Keratinocyte (primary cell): Measurements from ENCODE around the gene LTBP2. TPM values are rescaled to one million over a fixed set of nuclear protein-coding genes. Genes with fewer than 3 reads are reported as not detected.
"Not testable (repeated sequence)": the region's sequence is repeated elsewhere in the genome, so short reads cannot be mapped to it uniquely, and the experiment has no call there.

Source experiments
- DNase-seq: peaks from one replicate; pipeline ENCODE4 v3.0.0-alpha.2; 2011; ENCODE audit warnings: low read depth, missing footprints, low spot score
- FAIRE-seq: peaks from 2 replicates; lab custom pipeline; 2011; peaks lifted over from hg19 to GRCh38; lab: Jason Lieb, UNC
- H2AFZ ChIP-seq: 2 replicates; pipeline ENCODE4 v1.6.0; 2012; ENCODE audit warnings: low read length, control low read depth, inconsistent platforms; ENCODE audit not compliant: control insufficient read depth
- H3K27ac ChIP-seq: 2 replicates; pipeline ENCODE4 v1.5.1; 2011; ENCODE audit warnings: low read length; ENCODE audit not compliant: control insufficient read depth, insufficient read depth
- H3K27me3 ChIP-seq: 3 replicates; pipeline ENCODE4 v1.6.0; 2011; ENCODE audit warnings: low read length; ENCODE audit not compliant: control insufficient read depth, insufficient read depth; ENCODE audit errors: extremely low read depth
- H3K36me3 ChIP-seq, 2 experiments: 2 replicates in 1 of 2; 3 replicates in 1 of 2; pipeline ENCODE4 v1.5.1; 2011; ENCODE audit warnings: low read length in 2 of 2, mild to moderate bottlenecking in 1 of 2; ENCODE audit not compliant: control insufficient read depth in 2 of 2, insufficient read depth in 2 of 2; ENCODE audit errors: extremely low read depth in 1 of 2
- H3K4me1 ChIP-seq: 3 replicates; pipeline ENCODE4 v1.5.1; 2011; ENCODE audit warnings: low read length; ENCODE audit not compliant: control insufficient read depth, insufficient read depth; ENCODE audit errors: extremely low read depth
- H3K4me2 ChIP-seq: 3 replicates; pipeline ENCODE4 v1.6.0; 2011; ENCODE audit warnings: low read depth, low read length; ENCODE audit not compliant: control insufficient read depth, insufficient read depth; ENCODE audit errors: extremely low read depth
- H3K4me3 ChIP-seq, 3 experiments: fragments of 200-600 bp in 1 of 3; sonication (generic) in 1 of 3; 2 replicates in 2 of 3; 3 replicates in 1 of 3; pipeline ENCODE4 v1.5.1; 2011 to 2016; ENCODE audit warnings: low read length in 3 of 3, mild to moderate bottlenecking in 3 of 3, control low read depth in 2 of 3, inconsistent platforms in 1 of 3, low read depth in 1 of 3, mixed read lengths in 1 of 3, mixed run types in 1 of 3, moderate library complexity in 1 of 3; ENCODE audit not compliant: control insufficient read depth in 2 of 3, insufficient read depth in 2 of 3; ENCODE audit errors: extremely low read depth in 1 of 3
- H3K79me2 ChIP-seq: 2 replicates; pipeline ENCODE4 v1.6.0; 2012; ENCODE audit warnings: low read length; ENCODE audit not compliant: control insufficient read depth, insufficient read depth
- H3K9ac ChIP-seq: 3 replicates; pipeline ENCODE4 v1.6.0; 2011; ENCODE audit warnings: low read length; ENCODE audit not compliant: control insufficient read depth, insufficient read depth; ENCODE audit errors: extremely low read depth
- H3K9me1 ChIP-seq: 3 replicates; pipeline ENCODE4 v1.6.0; 2011; ENCODE audit warnings: low read length; ENCODE audit not compliant: control insufficient read depth, insufficient read depth; ENCODE audit errors: extremely low read depth
- H3K9me3 ChIP-seq: 2 replicates; pipeline ENCODE4 v1.5.1; 2012; ENCODE audit warnings: low read depth, low read length; ENCODE audit not compliant: control insufficient read depth
- H4K20me1 ChIP-seq: 3 replicates; pipeline ENCODE4 v1.6.0; 2011; ENCODE audit warnings: low read length; ENCODE audit not compliant: control insufficient read depth, insufficient read depth; ENCODE audit errors: extremely low read depth
- EZH2 ChIP-seq: IDR thresholded peaks from one replicate; pipeline ENCODE4 v1.6.1; 2012; ENCODE audit warnings: inconsistent platforms, mild to moderate bottlenecking, low read length, moderate library complexity
- dilution Hi-C: fragments of 300-500 bp; cut with MboI; formaldehyde crosslinking; loops from one replicate; pipeline ENCODE4 v1.7.0; 2020; ENCODE audit warnings: low sequenced_read_pairs; ENCODE audit not compliant: extremely low pct_ligation_motif_present
- polyA plus RNA-seq, 5 experiments: library from polyadenylated mRNA; depleted of rRNA in 3 of 5; stranded (reverse) in 3 of 5; stranded (forward) in 1 of 5; unstranded in 1 of 5; fragments of >200 nt; gene quantifications; 1 replicate in 1 of 5; 2 replicates in 3 of 5; 3 replicates in 1 of 5; pipeline versions ENCODE4 v1.2.1 to v1.2.3, GENCODE V29; 2011 to 2012; ENCODE audit warnings: missing spikeins in 2 of 5, low read depth in 1 of 5, low replicate concordance in 1 of 5
- TF ChIP-seq, protein P1 (sequence below), 3 experiments: IDR thresholded peaks in 1 of 3; conservative IDR thresholded peaks in 1 of 3; optimal IDR thresholded peaks in 1 of 3; 2 replicates in 2 of 3; 3 replicates in 1 of 3; pipeline versions ENCODE3 to v1.5.1; 2011; ENCODE audit warnings: low read length in 3 of 3, mild to moderate bottlenecking in 3 of 3, moderate library complexity in 2 of 3, control low read depth in 1 of 3, inconsistent platforms in 1 of 3; ENCODE audit not compliant: insufficient read depth in 2 of 3; ENCODE audit errors: extremely low read depth in 1 of 3

LTBP2 gene
- polyA plus RNA-seq, 1 donor (not counting 4 experiments of a cell fraction or from before 2014, with no cell fraction given): 23.9 TPM

DNA sequence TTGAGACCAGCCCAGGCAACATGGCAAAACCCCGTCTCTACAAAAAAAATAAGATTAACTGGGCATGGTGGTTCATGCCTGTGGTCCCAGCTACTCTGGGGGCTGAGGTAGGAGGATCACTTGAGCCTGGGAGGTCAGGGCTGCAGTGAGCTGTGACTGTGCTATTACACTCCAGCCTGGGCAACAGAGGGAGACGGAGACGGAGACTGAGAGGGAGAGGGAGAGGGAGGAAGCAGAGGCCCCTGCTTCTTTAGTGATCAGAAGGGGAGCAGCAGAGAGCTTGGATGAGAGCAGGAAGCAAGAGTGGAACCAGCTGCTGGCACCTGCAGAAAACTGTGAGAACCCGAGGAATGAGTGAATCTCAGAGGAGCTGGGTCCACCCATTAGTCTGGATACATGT lies 72.5 kb downstream of the LTBP2 start:
- dilution Hi-C loops: no loop called here
- no peaks in the 10 kb centered on the region for H4K20me1 ChIP-seq
- no peaks in the 10 kb centered on the region for H3K27me3 ChIP-seq
- no peak overlapping the region for H3K4me2 ChIP-seq
- DNase-seq: no peak
- FAIRE-seq: no peak
- no peaks in the 10 kb centered on the region for H3K79me2 ChIP-seq
- no peak overlapping the region for H3K4me3 ChIP-seq
- H3K9me1 ChIP-seq: no peaks in the 10 kb centered on the region
- H3K36me3 ChIP-seq: peaks cover 19 to 37% of the 10 kb centered on the region in 2 experiments
- H3K27ac ChIP-seq: no peak overlapping the region
- TF ChIP-seq, protein P1, sequence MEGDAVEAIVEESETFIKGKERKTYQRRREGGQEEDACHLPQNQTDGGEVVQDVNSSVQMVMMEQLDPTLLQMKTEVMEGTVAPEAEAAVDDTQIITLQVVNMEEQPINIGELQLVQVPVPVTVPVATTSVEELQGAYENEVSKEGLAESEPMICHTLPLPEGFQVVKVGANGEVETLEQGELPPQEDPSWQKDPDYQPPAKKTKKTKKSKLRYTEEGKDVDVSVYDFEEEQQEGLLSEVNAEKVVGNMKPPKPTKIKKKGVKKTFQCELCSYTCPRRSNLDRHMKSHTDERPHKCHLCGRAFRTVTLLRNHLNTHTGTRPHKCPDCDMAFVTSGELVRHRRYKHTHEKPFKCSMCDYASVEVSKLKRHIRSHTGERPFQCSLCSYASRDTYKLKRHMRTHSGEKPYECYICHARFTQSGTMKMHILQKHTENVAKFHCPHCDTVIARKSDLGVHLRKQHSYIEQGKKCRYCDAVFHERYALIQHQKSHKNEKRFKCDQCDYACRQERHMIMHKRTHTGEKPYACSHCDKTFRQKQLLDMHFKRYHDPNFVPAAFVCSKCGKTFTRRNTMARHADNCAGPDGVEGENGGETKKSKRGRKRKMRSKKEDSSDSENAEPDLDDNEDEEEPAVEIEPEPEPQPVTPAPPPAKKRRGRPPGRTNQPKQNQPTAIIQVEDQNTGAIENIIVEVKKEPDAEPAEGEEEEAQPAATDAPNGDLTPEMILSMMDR (optimal IDR thresholded peaks at IDR 0.05 in 1 of 3, IDR thresholded peaks at IDR 0.05 in 1 of 3, conservative IDR thresholded peaks at IDR 0.05 in 1 of 3; ENCODE audit: extremely low read depth in 1 of 3, insufficient read depth in 2 of 3, low read length in 3 of 3): no peak
- no peak for TF ChIP-seq EZH2
- no peaks in the 10 kb centered on the region for H3K9me3 ChIP-seq
- H2AFZ ChIP-seq: no peak overlapping the region
- H3K4me1 ChIP-seq: no peaks in the 10 kb centered on the region
- H3K9ac ChIP-seq: no peak overlapping the region

DNA sequence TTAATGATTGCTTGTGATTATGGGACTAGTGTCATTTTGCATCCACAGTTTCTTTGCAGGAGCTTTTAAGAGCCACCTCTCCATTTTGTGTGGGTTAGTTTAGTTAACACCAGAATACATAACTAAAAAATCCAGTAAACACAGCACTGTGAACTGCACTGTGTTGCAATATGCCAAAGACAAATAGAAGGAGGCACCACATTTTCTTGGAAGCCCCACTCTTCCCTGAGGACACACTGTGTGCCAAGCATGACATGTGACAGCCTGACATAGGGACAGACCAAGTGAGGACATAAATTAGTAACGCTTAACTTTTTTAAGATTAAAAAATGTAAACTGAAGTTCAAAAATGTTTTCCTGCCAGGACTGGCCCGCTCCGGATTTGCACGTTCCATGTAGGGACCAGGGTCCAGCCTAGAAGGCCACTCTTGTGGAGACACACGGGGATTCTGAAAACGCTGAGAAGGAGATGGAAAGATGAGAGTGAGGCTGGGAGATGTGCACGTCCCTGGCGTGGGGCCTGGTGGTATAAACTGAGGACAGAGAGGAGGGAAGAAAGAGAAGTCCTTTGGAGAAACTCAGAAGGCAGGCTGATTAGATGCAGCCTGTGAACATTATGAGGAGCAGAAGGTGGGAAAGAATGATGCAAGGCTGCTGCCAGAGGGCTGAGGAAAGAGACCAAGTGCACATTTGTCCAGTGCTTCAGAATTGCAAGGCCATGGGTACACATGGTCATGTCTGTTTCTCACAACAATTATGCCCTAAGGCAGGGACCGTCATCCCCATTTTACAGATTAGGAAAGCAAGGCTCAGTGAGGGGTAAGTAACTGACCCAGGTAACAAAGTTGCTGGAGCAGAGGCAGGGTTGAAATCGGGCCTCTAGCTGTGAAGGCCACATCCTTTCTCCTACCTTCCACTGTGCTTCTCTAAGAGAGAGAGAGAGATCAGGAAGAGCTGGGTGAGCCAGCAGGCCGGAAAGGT lies 73.3 kb downstream of the LTBP2 start:
- no peaks in the 10 kb centered on the region for H3K4me1 ChIP-seq
- H3K9me1 ChIP-seq: no peaks in the 10 kb centered on the region
- FAIRE-seq (no peak), DNase-seq (no peak)
- no peak overlapping the region for H3K9ac ChIP-seq
- no peaks in the 10 kb centered on the region for H3K27me3 ChIP-seq
- H2AFZ ChIP-seq: no peak overlapping the region
- H3K36me3 ChIP-seq: peaks cover 20 to 29% of the 10 kb centered on the region in 2 experiments
- no peaks in the 10 kb centered on the region for H4K20me1 ChIP-seq
- H3K9me3 ChIP-seq: no peaks in the 10 kb centered on the region
- dilution Hi-C loops: no loop called here
- TF ChIP-seq EZH2: no peak
- TF ChIP-seq, protein P1 (optimal IDR thresholded peaks at IDR 0.05 in 1 of 3, IDR thresholded peaks at IDR 0.05 in 1 of 3, conservative IDR thresholded peaks at IDR 0.05 in 1 of 3; ENCODE audit: extremely low read depth in 1 of 3, insufficient read depth in 2 of 3, low read length in 3 of 3): no peak
- H3K4me3 ChIP-seq: no peak overlapping the region
- H3K27ac ChIP-seq: no peak overlapping the region
- no peak overlapping the region for H3K4me2 ChIP-seq
- no peaks in the 10 kb centered on the region for H3K79me2 ChIP-seq

DNA sequence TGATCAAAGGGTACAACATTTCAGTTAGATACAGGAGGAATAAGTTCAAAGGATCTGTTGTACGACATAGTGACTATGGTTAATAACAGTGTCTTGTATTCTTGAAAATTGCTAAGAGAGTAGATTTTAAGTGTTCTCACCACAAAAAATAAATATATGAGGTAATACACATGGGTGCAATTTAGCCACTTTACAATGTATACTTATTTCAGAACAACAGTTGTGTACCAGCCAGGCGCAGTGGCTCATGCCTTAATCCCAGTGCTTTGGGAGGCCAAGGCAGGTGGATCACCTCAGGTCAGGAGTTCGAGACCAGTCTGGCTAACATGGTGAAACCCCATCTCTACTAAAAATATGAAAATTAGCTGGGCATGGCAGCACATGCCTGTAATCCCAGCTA lies 75.7 kb downstream of the LTBP2 start:
- H3K4me1 ChIP-seq, FAIRE-seq, H3K4me3 ChIP-seq, H3K4me2 ChIP-seq, H4K20me1 ChIP-seq, H3K27ac ChIP-seq, H3K9me1 ChIP-seq, H3K9ac ChIP-seq, H2AFZ ChIP-seq, dilution Hi-C loops, H3K79me2 ChIP-seq, DNase-seq, H3K27me3 ChIP-seq, H3K9me3 ChIP-seq: not testable (repeated sequence)
- H3K36me3 ChIP-seq: peaks cover 20 to 28% of the 10 kb centered on the region in 2 experiments
